Muscle of back (tissue), 11 donors: ENCODE measurements around the gene CPNE4. TPM values are rescaled to one million over a fixed set of nuclear protein-coding genes. Genes with fewer than 3 reads are reported as not detected.
A peak's percentile ranks its signal among the peaks of the same experiment; 100 is the strongest.

Experiments
- DNase-seq, 3 donors: peaks; one replicate each; pipeline versions ENCODE4 v3.0.0 to v3.0.0-alpha.2; 2013
- polyA plus RNA-seq, 10 donors: library from polyadenylated mRNA; unstranded; fragments of 120-200 nt; gene quantifications; one replicate each; pipeline ENCODE4 v1.2.1, GENCODE V29; 2013; ENCODE audit not compliant: insufficient read length in 10 of 10

Gene CPNE4
- polyA plus RNA-seq, 10 donors = 0.11 to 1.3 (median 0.34) TPM; not detected in 2

- DNase-seq = no peak
These were observed 153.0 kb downstream of the CPNE4 start for GRCh38 chr3:131881777-131882176.

GRCh38 chr3:131880948-131881347, 153.9 kb downstream of the CPNE4 start:
- DNase-seq = no peak

- no peak for DNase-seq
These were observed 166.6 kb downstream of the CPNE4 start for GRCh38 chr3:131868203-131868602.

GRCh38 chr3:131856171-131856570, 178.6 kb downstream of the CPNE4 start:
- no peak for DNase-seq

GRCh38 chr3:131850223-131850622, 184.6 kb downstream of the CPNE4 start:
- no peak for DNase-seq

GRCh38 chr3:131849616-131850015, 185.2 kb downstream of the CPNE4 start:
- DNase-seq = no peak

- no peak for DNase-seq
These were observed 186.8 kb downstream of the CPNE4 start for GRCh38 chr3:131847966-131848510.

- DNase-seq = no peak
These were observed 188.4 kb downstream of the CPNE4 start for GRCh38 chr3:131846296-131846924.

GRCh38 chr3:131843174-131843573, 191.6 kb downstream of the CPNE4 start:
- DNase-seq = no peak

GRCh38 chr3:131840156-131840797, 194.5 kb downstream of the CPNE4 start:
- DNase-seq = no peak

GRCh38 chr3:131835906-131836305, 198.9 kb downstream of the CPNE4 start:
- DNase-seq = no peak

- DNase-seq = no peak
These were observed 203.2 kb downstream of the CPNE4 start for GRCh38 chr3:131831608-131832007.

- DNase-seq = no peak
These were observed 213.5 kb downstream of the CPNE4 start for GRCh38 chr3:131821191-131821762.

GRCh38 chr3:131819381-131820055, 215.3 kb downstream of the CPNE4 start:
- DNase-seq = peak in 1 of 3 donors; percentile 16

GRCh38 chr3:131812433-131812832, 222.4 kb downstream of the CPNE4 start:
- no peak for DNase-seq

GRCh38 chr3:131811481-131811880, 223.3 kb downstream of the CPNE4 start:
- DNase-seq = no peak

GRCh38 chr3:131807822-131808221, 227.0 kb downstream of the CPNE4 start:
- DNase-seq = no peak

GRCh38 chr3:131806736-131807135, 228.1 kb downstream of the CPNE4 start:
- no peak for DNase-seq

- no peak for DNase-seq
These were observed 230.2 kb downstream of the CPNE4 start for GRCh38 chr3:131804565-131805133.

GRCh38 chr3:131803113-131803512, 231.7 kb downstream of the CPNE4 start:
- DNase-seq = no peak

GRCh38 chr3:131802029-131802428, 232.8 kb downstream of the CPNE4 start:
- DNase-seq = no peak

GRCh38 chr3:131801566-131801965, 233.2 kb downstream of the CPNE4 start:
- DNase-seq = no peak
